ENCODE results near the gene COL23A1.

The COL23A1 gene

DNA sequence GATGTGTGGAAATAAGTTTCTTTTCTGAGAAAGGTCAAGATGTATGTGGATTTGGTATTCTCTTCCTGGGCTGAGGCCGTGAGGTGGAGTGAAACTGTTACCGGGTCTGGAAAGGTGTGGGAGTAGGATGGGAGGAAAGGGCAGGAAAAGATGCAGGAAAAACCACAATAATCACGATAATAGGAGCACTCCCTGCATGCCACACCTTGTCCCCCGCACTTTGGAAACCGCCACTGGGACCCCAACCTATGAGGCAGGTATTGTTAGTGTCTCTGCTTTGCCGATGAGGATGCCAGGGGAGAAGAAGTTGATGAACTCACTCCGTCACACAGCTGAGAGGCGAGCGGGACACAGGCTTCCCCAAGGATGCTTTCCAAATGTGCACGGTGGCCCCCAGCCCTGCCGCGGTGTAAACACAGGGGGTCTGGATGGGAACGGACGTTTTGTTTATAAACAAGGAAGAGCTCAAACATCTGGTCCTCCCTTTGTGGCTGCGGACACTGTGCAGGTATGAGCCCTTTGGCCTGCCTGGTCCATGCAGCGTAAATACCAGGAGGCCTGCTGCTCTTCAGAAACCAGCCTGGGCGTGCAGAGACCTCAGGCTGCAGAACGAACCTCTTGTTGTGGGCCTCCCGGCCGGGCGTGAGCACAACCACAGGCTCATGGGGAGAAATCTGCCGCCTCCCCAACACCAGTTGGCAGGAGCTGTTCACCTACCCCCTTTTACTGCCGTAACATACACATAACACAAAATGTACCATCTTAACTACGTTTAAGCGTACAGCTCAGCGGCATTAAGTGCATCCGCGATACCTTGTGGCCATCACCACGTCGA is 126.7 kb downstream of the COL23A1 start:
- Histone ChIP-seq H3F3A (ENCODE audit: insufficient read depth, low read length) (no peaks in the 10 kb centered on the region), H3K4me1 (ENCODE audit: low read length) (no peaks in the 10 kb centered on the region), H3K9me3 (replicated peaks; ENCODE audit: insufficient read depth, low read length) (no peaks in the 10 kb centered on the region), H3K9me2 (replicated peaks; ENCODE audit: insufficient read depth, low read length) (no peaks in the 10 kb centered on the region), H3K27ac (ENCODE audit: low read length) (no peak overlapping the region), H2AFZ (ENCODE audit: low read length) (no peak overlapping the region), H3K4me2 (ENCODE audit: low read depth, low read length) (no peak overlapping the region), H3K9ac (ENCODE audit: low read length) (no peak overlapping the region), H3K79me2 (ENCODE audit: low read length) (no peaks in the 10 kb centered on the region), H3K27me3 (replicated peaks; ENCODE audit: insufficient read depth, low read length) (peaks cover 56% of the 10 kb centered on the region), H3K36me3 (replicated peaks; ENCODE audit: insufficient read depth, low read length) (no peaks in the 10 kb centered on the region), H4K20me1 (ENCODE audit: insufficient read depth, low read length) (no peaks in the 10 kb centered on the region), H3K4me3 (ENCODE audit: low read length) (no peak overlapping the region)
- TF ChIP-seq EZH2phosphoT487 (IDR thresholded peaks at IDR 0.05; ENCODE audit: low read length) (no peak), EZH2 (optimal IDR thresholded peaks at IDR 0.05; ENCODE audit: low read depth, low read length) (no peak)
- TF ChIP-seq, protein P1, sequence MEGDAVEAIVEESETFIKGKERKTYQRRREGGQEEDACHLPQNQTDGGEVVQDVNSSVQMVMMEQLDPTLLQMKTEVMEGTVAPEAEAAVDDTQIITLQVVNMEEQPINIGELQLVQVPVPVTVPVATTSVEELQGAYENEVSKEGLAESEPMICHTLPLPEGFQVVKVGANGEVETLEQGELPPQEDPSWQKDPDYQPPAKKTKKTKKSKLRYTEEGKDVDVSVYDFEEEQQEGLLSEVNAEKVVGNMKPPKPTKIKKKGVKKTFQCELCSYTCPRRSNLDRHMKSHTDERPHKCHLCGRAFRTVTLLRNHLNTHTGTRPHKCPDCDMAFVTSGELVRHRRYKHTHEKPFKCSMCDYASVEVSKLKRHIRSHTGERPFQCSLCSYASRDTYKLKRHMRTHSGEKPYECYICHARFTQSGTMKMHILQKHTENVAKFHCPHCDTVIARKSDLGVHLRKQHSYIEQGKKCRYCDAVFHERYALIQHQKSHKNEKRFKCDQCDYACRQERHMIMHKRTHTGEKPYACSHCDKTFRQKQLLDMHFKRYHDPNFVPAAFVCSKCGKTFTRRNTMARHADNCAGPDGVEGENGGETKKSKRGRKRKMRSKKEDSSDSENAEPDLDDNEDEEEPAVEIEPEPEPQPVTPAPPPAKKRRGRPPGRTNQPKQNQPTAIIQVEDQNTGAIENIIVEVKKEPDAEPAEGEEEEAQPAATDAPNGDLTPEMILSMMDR (IDR thresholded peaks at IDR 0.05; ENCODE audit: low read length) = no peak
- DNase-seq = no peak

DNA sequence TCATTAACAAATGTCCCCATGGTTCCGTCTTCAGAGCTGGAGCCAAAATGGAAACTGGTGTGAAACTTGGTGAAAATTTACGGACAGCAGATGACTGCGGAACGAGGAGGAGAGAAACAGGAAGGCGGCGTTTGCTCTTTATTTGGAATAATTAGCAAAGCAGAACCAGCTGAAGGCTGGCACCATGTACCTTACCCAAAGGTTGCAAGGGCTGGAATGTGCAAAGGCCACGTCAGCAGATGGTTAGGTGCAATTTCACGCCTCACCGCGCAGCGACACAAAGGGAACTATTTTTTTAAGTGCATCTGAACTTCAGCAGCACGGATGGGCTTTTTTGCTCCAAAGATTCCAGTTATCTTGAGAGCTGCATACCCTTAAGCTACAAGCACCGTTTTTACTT is 127.4 kb downstream of the COL23A1 start:
- H3K79me2 ChIP-seq (ENCODE audit: low read length) = no peaks in the 10 kb centered on the region
- H3K9me3 ChIP-seq (replicated peaks; ENCODE audit: insufficient read depth, low read length) = no peaks in the 10 kb centered on the region
- no peak overlapping the region for H3K9ac ChIP-seq (ENCODE audit: low read length)
- no peak overlapping the region for H3K27ac ChIP-seq (ENCODE audit: low read length)
- H3K4me3 ChIP-seq (ENCODE audit: low read length) = no peak overlapping the region
- TF ChIP-seq EZH2phosphoT487 (IDR thresholded peaks at IDR 0.05; ENCODE audit: low read length) (no peak), EZH2 (optimal IDR thresholded peaks at IDR 0.05; ENCODE audit: low read depth, low read length) (no peak)
- TF ChIP-seq, protein P1 (IDR thresholded peaks at IDR 0.05; ENCODE audit: low read length) = no peak
- H3K36me3 ChIP-seq (replicated peaks; ENCODE audit: insufficient read depth, low read length) = no peaks in the 10 kb centered on the region
- no peaks in the 10 kb centered on the region for H3K9me2 ChIP-seq (replicated peaks; ENCODE audit: insufficient read depth, low read length)
- no peak for DNase-seq
- peaks cover 54% of the 10 kb centered on the region for H3K27me3 ChIP-seq (replicated peaks; ENCODE audit: insufficient read depth, low read length)
- no peak overlapping the region for H3K4me2 ChIP-seq (ENCODE audit: low read depth, low read length)
- no peaks in the 10 kb centered on the region for H3K4me1 ChIP-seq (ENCODE audit: low read length)
- H4K20me1 ChIP-seq (ENCODE audit: insufficient read depth, low read length) = no peaks in the 10 kb centered on the region
- H2AFZ ChIP-seq (ENCODE audit: low read length) = no peak overlapping the region
- no peaks in the 10 kb centered on the region for H3F3A ChIP-seq (ENCODE audit: insufficient read depth, low read length)

DNA sequence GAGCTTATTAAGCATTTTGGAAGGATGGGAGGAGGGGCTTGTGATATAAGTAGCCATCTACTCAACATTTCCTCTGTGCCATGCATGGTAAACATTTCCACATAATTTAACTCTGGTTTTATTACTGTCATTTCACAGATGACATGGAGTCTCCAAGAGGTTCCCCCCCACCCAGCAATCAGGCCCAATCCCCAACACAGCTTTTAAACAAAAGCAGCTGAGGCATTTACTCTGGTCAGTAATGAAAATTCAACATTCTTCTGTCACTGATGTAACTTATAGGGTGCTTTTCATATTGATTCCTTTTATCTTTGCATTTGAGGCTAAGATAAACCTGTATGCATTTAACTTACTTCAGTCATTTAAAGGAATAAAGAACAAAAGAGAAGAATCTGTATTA is 128.1 kb downstream of the COL23A1 start:
- H3K27ac ChIP-seq (ENCODE audit: low read length) = no peak overlapping the region

More for the DNA sequence above, 128.1 kb downstream of the COL23A1 start:
- Histone ChIP-seq H3K9ac (ENCODE audit: low read length) (no peak overlapping the region), H2AFZ (ENCODE audit: low read length) (no peak overlapping the region), H3F3A (ENCODE audit: insufficient read depth, low read length) (no peaks in the 10 kb centered on the region), H3K4me3 (ENCODE audit: low read length) (no peak overlapping the region), H3K4me2 (ENCODE audit: low read depth, low read length) (no peak overlapping the region), H3K9me2 (replicated peaks; ENCODE audit: insufficient read depth, low read length) (no peaks in the 10 kb centered on the region), H3K79me2 (ENCODE audit: low read length) (no peaks in the 10 kb centered on the region), H3K4me1 (ENCODE audit: low read length) (no peaks in the 10 kb centered on the region), H3K36me3 (replicated peaks; ENCODE audit: insufficient read depth, low read length) (no peaks in the 10 kb centered on the region), H3K27me3 (replicated peaks; ENCODE audit: insufficient read depth, low read length) (peaks cover 50% of the 10 kb centered on the region), H3K9me3 (replicated peaks; ENCODE audit: insufficient read depth, low read length) (no peaks in the 10 kb centered on the region), H4K20me1 (ENCODE audit: insufficient read depth, low read length) (no peaks in the 10 kb centered on the region)
- no peak for TF ChIP-seq EZH2phosphoT487 (IDR thresholded peaks at IDR 0.05; ENCODE audit: low read length)
- TF ChIP-seq, protein P1 (IDR thresholded peaks at IDR 0.05; ENCODE audit: low read length) = no peak
- no peak for TF ChIP-seq EZH2 (optimal IDR thresholded peaks at IDR 0.05; ENCODE audit: low read depth, low read length)
- no peak for DNase-seq

All from MM.1S (cell line).